ENCODE results near the gene MRPL24. TPM values are rescaled to one million over a fixed set of nuclear protein-coding genes. Genes with fewer than 3 reads are reported as not detected.

Gene MRPL24
- polyA plus RNA-seq, 2 of the 4 experiments (the other 2 are of a cell fraction): 170 to 198 TPM

GRCh38 chr1:156691665-156692440 is 49.0 kb downstream of the MRPL24 start:
- ATAC-seq (peak; percentile 20 to 47; a peak in 5 of 6 replicates), DNase-seq (ENCODE audit: low read depth in 1 of 2, low spot score in 1 of 2) (peak in 1 of 2 experiments; percentile 52), FAIRE-seq (no peak)
- Histone ChIP-seq H3K27ac (peak overlapping the region in 1 of 2 experiments; percentile 63; a peak in 3 of 6 replicates), H3K9me3 (no peaks in the 10 kb centered on the region), H3K4me3 (no peak overlapping the region), H3K4me2 (peak overlapping the region; percentile 25), H3K4me1 (peaks cover 45% of the 10 kb centered on the region)
- TF ChIP-seq TP53 (CRISPR knock-in tag; IDR thresholded peaks at IDR 0.05) (no peak), EHF (CRISPR knock-in tag; IDR thresholded peaks at IDR 0.05) (no peak), PHF8 (IDR thresholded peaks at IDR 0.05; ENCODE audit: borderline replicate concordance, low read depth) (no peak), HOXB13 (CRISPR knock-in tag; IDR thresholded peaks at IDR 0.05; ENCODE audit: low read depth) (no peak), CBX8 (IDR thresholded peaks at IDR 0.05) (no peak), ATOH8 (CRISPR knock-in tag; IDR thresholded peaks at IDR 0.05; ENCODE audit: low read depth) (no peak), FOSL2 (IDR thresholded peaks at IDR 0.05) (no peak), FOSL2 (CRISPR knock-in tag; IDR thresholded peaks at IDR 0.05) (no peak), NR3C1 (IDR thresholded peaks at IDR 0.05) (no peak), CBX2 (IDR thresholded peaks at IDR 0.05; ENCODE audit: borderline replicate concordance, low read depth) (no peak), EHMT2 (IDR thresholded peaks at IDR 0.05; ENCODE audit: low read depth) (no peak), KDM5A (IDR thresholded peaks at IDR 0.05) (no peak), ELK1 (IDR thresholded peaks at IDR 0.05; ENCODE audit: low read depth, low read length) (no peak), POLR2A (IDR thresholded peaks at IDR 0.05; ENCODE audit: low read length) (no peak), FOSB (CRISPR knock-in tag; IDR thresholded peaks at IDR 0.05) (no peak)
- CTCF ChIA-PET: interaction anchor here (0.9 to 52.1 kb wide), 14 partner anchors 16 to 333 kb away, joined by 3 to 2258 read pairs (median 12); partner anchors contain the start of genes CRABP2, HAPLN2, HDGF and INSRR
- WGBS (ENCODE audit: missing lambda C conversion rate): 46% methylated on average over 19 of the region's 20 CpGs
- POLR2A ChIA-PET: interaction anchor here (1.1 kb wide), 1 partner anchor 37 kb away, joined by 8 read pairs; the partner anchor contains the start of genes ISG20L2 and METTL25B

GRCh38 chr1:156691191-156691590 is 49.7 kb downstream of the MRPL24 start:
- TF ChIP-seq FOSL2 (IDR thresholded peaks at IDR 0.05) (no peak), FOSL2 (CRISPR knock-in tag; IDR thresholded peaks at IDR 0.05) (no peak), PBX3 (IDR thresholded peaks at IDR 0.05) (no peak), ZSCAN20 (CRISPR knock-in tag; IDR thresholded peaks at IDR 0.05) (no peak), SREBF2 (IDR thresholded peaks at IDR 0.05) (no peak), USF2 (IDR thresholded peaks at IDR 0.05) (no peak), EHF (CRISPR knock-in tag; IDR thresholded peaks at IDR 0.05) (no peak), ZNF302 (CRISPR knock-in tag; IDR thresholded peaks at IDR 0.05) (no peak), GATA3 (IDR thresholded peaks at IDR 0.05; ENCODE audit: borderline replicate concordance) (no peak), BCL3 (IDR thresholded peaks at IDR 0.05) (no peak), MAZ (IDR thresholded peaks at IDR 0.05; ENCODE audit: borderline replicate concordance, low read depth, low read length) (no peak), NR3C1 (IDR thresholded peaks at IDR 0.05) (no peak), FOSB (CRISPR knock-in tag; IDR thresholded peaks at IDR 0.05) (no peak), POLR2AphosphoS2 (conservative IDR thresholded peaks at IDR 0.05; ENCODE audit: low read length) (no peak), NPAS2 (CRISPR knock-in tag; IDR thresholded peaks at IDR 0.05; ENCODE audit: borderline replicate concordance) (no peak), KDM5A (IDR thresholded peaks at IDR 0.05) (no peak), EHMT2 (IDR thresholded peaks at IDR 0.05; ENCODE audit: low read depth) (no peak), RFX5 (IDR thresholded peaks at IDR 0.05) (no peak), RCOR1 (IDR thresholded peaks at IDR 0.05; ENCODE audit: low read depth, low read length) (no peak), JUN (IDR thresholded peaks at IDR 0.05) (no peak)
- WGBS (ENCODE audit: missing lambda C conversion rate): 88% methylated on average over 10 of the region's 10 CpGs
- ChIA-PET CTCF (interaction anchor here (0.9 to 52.1 kb wide), 15 partner anchors 15 to 332 kb away, joined by 3 to 2258 read pairs (median 27); partner anchors contain the start of genes CRABP2, HAPLN2, HDGF and INSRR), POLR2A (interaction anchor here (1.1 to 2.8 kb wide), 2 partner anchors 35 to 37 kb away, joined by 8 to 15 read pairs; partner anchors contain the start of genes ISG20L2 and METTL25B)
- no peak for DNase-seq (ENCODE audit: low read depth in 1 of 2, low spot score in 1 of 2)
- Histone ChIP-seq H3K4me3 (no peak overlapping the region), H3K4me1 (peaks cover 51% of the 10 kb centered on the region), H3K9me3 (no peaks in the 10 kb centered on the region), H3K27ac (peak overlapping the region in 1 of 2 experiments; percentile 63; a peak in 3 of 6 replicates), H3K4me2 (peak overlapping the region; percentile 25)
- no peak for ATAC-seq
- no peak for FAIRE-seq

Measured in A549 (cell line).